ENCODE data around the gene RAB29. TPM values are rescaled to one million over a fixed set of nuclear protein-coding genes. Genes with fewer than 3 reads are reported as not detected.

Gene RAB29
- total RNA-seq, 1 experiment from 2014 or later, result 15.1 TPM

DNA sequence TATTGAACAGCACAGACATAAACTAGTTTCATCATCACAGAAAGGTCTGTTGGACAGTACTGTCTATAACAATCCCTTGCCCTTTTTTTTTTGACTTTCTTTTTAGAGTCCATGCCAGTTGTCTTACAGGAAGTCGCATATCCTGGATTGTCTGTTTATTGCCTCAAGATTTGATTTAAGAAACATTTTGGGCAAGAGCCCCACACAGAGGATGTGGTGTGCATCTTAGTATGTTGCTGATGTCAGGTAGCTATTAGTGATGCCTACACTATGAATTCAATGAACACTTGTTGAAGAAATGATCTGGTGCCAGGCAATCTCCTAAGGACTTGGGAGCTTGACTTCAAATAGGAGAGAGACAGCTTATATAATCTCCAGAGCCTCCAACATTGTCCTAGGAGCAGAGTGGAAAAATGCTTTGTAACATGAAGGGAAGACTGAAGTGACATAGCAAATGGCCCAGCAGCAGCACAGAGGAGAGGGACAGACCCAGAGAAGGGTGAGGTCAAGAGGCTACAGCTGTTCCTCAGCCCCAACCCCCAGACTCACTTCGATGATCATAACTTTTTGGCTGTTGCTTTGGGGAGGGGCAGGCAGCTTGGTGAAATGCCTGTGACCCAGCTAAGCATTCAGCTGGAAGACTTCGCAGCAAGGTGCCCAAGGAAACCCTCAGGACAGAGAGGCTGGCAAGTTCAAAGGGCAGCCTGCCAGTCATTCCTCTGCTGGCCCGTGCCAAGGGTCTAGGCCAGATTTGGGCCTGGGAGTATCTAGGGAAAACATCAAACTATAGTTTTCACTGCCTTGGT, 7.5 kb upstream of the RAB29 start:
- Histone ChIP-seq H3K4me3 (ENCODE audit: low read depth in 2 of 2, low read length in 2 of 2) (no peak overlapping the region), H3K27me3 (ENCODE audit: control insufficient read depth, insufficient read depth, low read length) (no peaks in the 10 kb centered on the region), H3K4me1 (ENCODE audit: control insufficient read depth, insufficient read depth, low read length) (no peaks in the 10 kb centered on the region; the same call in 1 of the 2 replicates), H3K36me3 (ENCODE audit: control insufficient read depth, insufficient read depth, low read length) (no peaks in the 10 kb centered on the region), H3K27ac (ENCODE audit: low read length) (no peak overlapping the region), H3K9me3 (ENCODE audit: control insufficient read depth, insufficient read depth, low read depth, low read length) (no peaks in the 10 kb centered on the region)
- ATAC-seq (no peak), DNase-seq (ENCODE audit: low read depth, low spot score) (no peak)
- BruUV-seq (replicated peaks), result no TSS peak
- CTCF ChIA-PET, result no interaction called here
- in situ Hi-C loops (cut with HindIII; ENCODE audit: low pct_unique_long_range_greater_than_20kb, low sequenced_read_pairs) (no loop called here), intact Hi-C loops (cut with micrococcal nuclease; ENCODE audit: unreplicated experiment) (no loop called here)
- TF ChIP-seq TCF7L2 (IDR thresholded peaks at IDR 0.05; ENCODE audit: low read depth, low read length) (no peak), SIN3A (IDR thresholded peaks at IDR 0.05; ENCODE audit: borderline replicate concordance, insufficient read depth, low read depth, low read length) (no peak), POLR2AphosphoS5 (IDR thresholded peaks at IDR 0.05; ENCODE audit: low read depth, low read length) (no peak)
- TF ChIP-seq, protein P1, sequence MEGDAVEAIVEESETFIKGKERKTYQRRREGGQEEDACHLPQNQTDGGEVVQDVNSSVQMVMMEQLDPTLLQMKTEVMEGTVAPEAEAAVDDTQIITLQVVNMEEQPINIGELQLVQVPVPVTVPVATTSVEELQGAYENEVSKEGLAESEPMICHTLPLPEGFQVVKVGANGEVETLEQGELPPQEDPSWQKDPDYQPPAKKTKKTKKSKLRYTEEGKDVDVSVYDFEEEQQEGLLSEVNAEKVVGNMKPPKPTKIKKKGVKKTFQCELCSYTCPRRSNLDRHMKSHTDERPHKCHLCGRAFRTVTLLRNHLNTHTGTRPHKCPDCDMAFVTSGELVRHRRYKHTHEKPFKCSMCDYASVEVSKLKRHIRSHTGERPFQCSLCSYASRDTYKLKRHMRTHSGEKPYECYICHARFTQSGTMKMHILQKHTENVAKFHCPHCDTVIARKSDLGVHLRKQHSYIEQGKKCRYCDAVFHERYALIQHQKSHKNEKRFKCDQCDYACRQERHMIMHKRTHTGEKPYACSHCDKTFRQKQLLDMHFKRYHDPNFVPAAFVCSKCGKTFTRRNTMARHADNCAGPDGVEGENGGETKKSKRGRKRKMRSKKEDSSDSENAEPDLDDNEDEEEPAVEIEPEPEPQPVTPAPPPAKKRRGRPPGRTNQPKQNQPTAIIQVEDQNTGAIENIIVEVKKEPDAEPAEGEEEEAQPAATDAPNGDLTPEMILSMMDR (IDR thresholded peaks at IDR 0.05), result no peak
- TF ChIP-seq, protein P2, sequence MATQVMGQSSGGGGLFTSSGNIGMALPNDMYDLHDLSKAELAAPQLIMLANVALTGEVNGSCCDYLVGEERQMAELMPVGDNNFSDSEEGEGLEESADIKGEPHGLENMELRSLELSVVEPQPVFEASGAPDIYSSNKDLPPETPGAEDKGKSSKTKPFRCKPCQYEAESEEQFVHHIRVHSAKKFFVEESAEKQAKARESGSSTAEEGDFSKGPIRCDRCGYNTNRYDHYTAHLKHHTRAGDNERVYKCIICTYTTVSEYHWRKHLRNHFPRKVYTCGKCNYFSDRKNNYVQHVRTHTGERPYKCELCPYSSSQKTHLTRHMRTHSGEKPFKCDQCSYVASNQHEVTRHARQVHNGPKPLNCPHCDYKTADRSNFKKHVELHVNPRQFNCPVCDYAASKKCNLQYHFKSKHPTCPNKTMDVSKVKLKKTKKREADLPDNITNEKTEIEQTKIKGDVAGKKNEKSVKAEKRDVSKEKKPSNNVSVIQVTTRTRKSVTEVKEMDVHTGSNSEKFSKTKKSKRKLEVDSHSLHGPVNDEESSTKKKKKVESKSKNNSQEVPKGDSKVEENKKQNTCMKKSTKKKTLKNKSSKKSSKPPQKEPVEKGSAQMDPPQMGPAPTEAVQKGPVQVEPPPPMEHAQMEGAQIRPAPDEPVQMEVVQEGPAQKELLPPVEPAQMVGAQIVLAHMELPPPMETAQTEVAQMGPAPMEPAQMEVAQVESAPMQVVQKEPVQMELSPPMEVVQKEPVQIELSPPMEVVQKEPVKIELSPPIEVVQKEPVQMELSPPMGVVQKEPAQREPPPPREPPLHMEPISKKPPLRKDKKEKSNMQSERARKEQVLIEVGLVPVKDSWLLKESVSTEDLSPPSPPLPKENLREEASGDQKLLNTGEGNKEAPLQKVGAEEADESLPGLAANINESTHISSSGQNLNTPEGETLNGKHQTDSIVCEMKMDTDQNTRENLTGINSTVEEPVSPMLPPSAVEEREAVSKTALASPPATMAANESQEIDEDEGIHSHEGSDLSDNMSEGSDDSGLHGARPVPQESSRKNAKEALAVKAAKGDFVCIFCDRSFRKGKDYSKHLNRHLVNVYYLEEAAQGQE (IDR thresholded peaks at IDR 0.05; ENCODE audit: insufficient read depth in 1 of 2, low read depth in 2 of 2, low read length in 1 of 2), result no peak
- POLR2A ChIA-PET, result no interaction called here

DNA sequence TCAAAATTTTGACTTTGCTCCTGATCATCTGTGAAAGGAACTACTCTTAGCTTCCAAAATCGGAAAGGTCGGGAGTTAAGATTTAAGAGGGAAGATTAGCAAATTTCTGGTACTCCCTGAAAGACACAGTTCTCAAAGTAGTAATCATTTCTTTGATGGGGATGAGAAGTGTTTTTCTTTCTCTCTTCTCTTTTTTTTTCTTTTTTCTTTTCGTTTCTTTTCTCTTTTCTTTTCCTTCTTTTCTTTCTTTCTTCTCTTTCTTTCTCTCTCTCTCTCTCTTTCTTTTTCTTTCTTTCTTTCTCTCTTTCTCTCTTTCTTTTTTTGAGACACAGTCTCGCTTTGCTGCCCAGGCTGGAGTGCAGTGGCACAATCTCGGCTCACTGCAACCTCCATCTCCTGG, 5.1 kb upstream of the RAB29 start:
- no peak overlapping the region for H3K4me3 ChIP-seq (ENCODE audit: low read depth in 2 of 2, low read length in 2 of 2)
- BruUV-seq (replicated peaks), result no TSS peak
- intact Hi-C loops (cut with micrococcal nuclease; ENCODE audit: unreplicated experiment) (no loop called here), in situ Hi-C loops (cut with HindIII; ENCODE audit: low pct_unique_long_range_greater_than_20kb, low sequenced_read_pairs) (no loop called here)
- H3K9me3 ChIP-seq (ENCODE audit: control insufficient read depth, insufficient read depth, low read depth, low read length), result peaks cover 5% of the 10 kb centered on the region; the same call in 1 of the 2 replicates
- ATAC-seq (no peak), DNase-seq (ENCODE audit: low read depth, low spot score) (no peak)
- H3K4me1 ChIP-seq (ENCODE audit: control insufficient read depth, insufficient read depth, low read length), result peaks cover 4% of the 10 kb centered on the region; the same call in 1 of the 2 replicates
- TF ChIP-seq, protein P1 (IDR thresholded peaks at IDR 0.05), result no peak
- TF ChIP-seq TCF7L2 (IDR thresholded peaks at IDR 0.05; ENCODE audit: low read depth, low read length), result no peak
- TF ChIP-seq SIN3A (IDR thresholded peaks at IDR 0.05; ENCODE audit: borderline replicate concordance, insufficient read depth, low read depth, low read length), result no peak
- TF ChIP-seq, protein P2 (IDR thresholded peaks at IDR 0.05; ENCODE audit: insufficient read depth in 1 of 2, low read depth in 2 of 2, low read length in 1 of 2), result no peak
- TF ChIP-seq POLR2AphosphoS5 (IDR thresholded peaks at IDR 0.05; ENCODE audit: low read depth, low read length), result no peak
- H3K36me3 ChIP-seq (ENCODE audit: control insufficient read depth, insufficient read depth, low read length), result no peaks in the 10 kb centered on the region
- no peaks in the 10 kb centered on the region for H3K27me3 ChIP-seq (ENCODE audit: control insufficient read depth, insufficient read depth, low read length)
- CTCF ChIA-PET, result no interaction called here
- no peak overlapping the region for H3K27ac ChIP-seq (ENCODE audit: low read length)
- POLR2A ChIA-PET, result no interaction called here
